ENCODE data around the gene UCK2. TPM values are rescaled to one million over a fixed set of nuclear protein-coding genes. Genes with fewer than 3 reads are reported as not detected.

Gene UCK2
- total RNA-seq, 4 donors from 2014 or later = 37.6 to 63.1 (median 50.8) TPM

DNA sequence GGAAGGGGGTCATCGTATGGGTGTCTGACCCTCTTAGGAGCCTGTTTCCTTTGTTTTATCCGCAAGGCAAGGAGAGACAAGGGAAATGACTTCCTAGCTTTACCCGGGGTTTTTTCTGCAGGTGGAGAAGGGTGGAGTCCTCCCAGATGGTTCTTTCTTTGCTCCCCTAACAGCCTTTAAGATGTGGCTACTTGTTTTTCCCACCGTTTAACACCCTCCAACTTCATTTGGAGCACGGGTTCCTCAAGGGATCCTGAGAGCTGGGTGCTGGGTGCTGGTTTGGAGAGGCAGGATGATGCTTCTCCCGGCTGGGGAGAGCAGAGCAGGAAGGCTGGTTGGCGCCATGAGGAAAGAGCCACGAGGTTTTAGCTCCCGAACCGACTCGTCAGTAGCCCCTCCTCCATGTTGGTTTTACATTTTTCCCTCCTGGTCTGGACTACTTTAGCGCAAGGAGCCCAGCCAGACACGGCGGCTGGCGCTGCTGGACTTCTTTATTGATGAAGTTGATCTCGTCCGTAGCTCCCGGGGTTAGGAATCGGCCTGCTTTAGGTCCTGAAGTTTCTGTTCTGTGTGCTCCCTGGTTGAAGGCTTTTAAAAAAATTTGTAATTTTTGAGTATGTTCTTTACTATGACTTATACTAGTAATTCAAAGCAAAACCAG lies 1.4 kb downstream of the UCK2 start:
- intact Hi-C loops (cut with DNase I) = loop anchor here (5.0 kb wide), 1 partner anchor 84 kb away; no protein-coding TSS in a partner anchor
- no peaks in the 10 kb centered on the region for H3K36me3 ChIP-seq
- peak overlapping the region; percentile 68 to 79 (median 72) for H3K4me3 ChIP-seq
- H3K27ac ChIP-seq = peak overlapping the region; percentile 87 to 92 (median 90)
- H3K27me3 ChIP-seq = no peaks in the 10 kb centered on the region
- peak in 1 of 4 donors; percentile 13 for TF ChIP-seq POLR2A (IDR thresholded peaks at IDR 0.05)
- TF ChIP-seq, protein P1, sequence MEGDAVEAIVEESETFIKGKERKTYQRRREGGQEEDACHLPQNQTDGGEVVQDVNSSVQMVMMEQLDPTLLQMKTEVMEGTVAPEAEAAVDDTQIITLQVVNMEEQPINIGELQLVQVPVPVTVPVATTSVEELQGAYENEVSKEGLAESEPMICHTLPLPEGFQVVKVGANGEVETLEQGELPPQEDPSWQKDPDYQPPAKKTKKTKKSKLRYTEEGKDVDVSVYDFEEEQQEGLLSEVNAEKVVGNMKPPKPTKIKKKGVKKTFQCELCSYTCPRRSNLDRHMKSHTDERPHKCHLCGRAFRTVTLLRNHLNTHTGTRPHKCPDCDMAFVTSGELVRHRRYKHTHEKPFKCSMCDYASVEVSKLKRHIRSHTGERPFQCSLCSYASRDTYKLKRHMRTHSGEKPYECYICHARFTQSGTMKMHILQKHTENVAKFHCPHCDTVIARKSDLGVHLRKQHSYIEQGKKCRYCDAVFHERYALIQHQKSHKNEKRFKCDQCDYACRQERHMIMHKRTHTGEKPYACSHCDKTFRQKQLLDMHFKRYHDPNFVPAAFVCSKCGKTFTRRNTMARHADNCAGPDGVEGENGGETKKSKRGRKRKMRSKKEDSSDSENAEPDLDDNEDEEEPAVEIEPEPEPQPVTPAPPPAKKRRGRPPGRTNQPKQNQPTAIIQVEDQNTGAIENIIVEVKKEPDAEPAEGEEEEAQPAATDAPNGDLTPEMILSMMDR (IDR thresholded peaks at IDR 0.05) = no peak
- DNase-seq = no peak
- H3K4me1 ChIP-seq = peaks cover 10 to 27% (median 15%) of the 10 kb centered on the region in 3 donors
- no peaks in the 10 kb centered on the region for H3K9me3 ChIP-seq
- WGBS, 2 donors = 0 to 1% methylated on average over 17 to 18 of the region's 19 CpGs

DNA sequence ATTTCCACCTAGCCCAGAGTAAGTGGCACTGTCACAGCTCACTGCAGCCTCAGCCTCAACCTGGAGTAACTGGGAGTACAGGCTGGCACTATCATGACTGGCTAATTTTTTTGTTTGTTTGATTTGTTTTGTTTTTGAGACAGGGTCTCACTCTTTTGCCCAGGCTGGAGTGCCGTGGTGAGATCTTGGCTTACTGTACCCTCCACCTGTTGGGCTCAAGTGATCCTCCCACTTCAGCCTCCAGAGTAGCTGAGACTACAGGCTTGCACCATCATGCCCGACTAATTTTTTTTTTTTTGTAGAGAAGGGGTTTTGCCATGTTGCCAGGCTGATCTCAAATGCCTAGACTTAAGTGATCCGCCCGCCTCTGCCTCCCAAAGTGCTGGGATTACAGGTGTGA lies 2.5 kb downstream of the UCK2 start:
- Histone ChIP-seq H3K4me3 (peak overlapping the region in 2 of 4 donors; percentile 70 to 79), H3K27me3 (no peaks in the 10 kb centered on the region), H3K36me3 (no peaks in the 10 kb centered on the region), H3K9me3 (no peaks in the 10 kb centered on the region), H3K4me1 (peaks cover 10 to 27% (median 15%) of the 10 kb centered on the region in 3 donors), H3K27ac (peak overlapping the region in 2 of 4 donors; percentile 87 to 92)
- TF ChIP-seq POLR2A (IDR thresholded peaks at IDR 0.05) = no peak
- TF ChIP-seq, protein P1 (IDR thresholded peaks at IDR 0.05) = no peak
- DNase-seq = no peak
- intact Hi-C loops (cut with DNase I) = loop anchor here (5.0 kb wide), 1 partner anchor 82 kb away; no protein-coding TSS in a partner anchor
- WGBS, 2 donors = 61 to 75% methylated on average over 4 of the region's 4 CpGs

DNA sequence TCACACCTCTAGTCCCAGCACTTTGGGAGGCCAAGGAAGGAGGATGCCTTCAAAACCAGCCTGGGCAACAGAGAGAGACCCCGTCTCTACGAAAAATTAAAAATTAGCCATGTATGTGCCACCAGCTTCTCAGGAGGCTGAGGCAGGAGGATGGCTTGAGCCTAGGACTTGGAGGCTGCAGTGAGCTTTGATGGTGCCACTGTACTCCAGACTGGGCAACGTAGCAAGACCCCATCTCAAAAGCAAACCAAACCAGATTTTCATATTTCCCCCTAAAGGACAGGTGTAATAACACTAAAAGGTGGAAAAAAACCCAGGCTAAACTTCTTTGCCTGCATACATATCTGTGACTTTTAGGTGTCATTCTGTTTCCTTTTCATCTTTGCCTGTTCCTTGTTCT lies 3.7 kb downstream of the UCK2 start:
- Histone ChIP-seq H3K4me1 (peaks cover 10 to 27% (median 15%) of the 10 kb centered on the region in 3 donors), H3K27me3 (no peaks in the 10 kb centered on the region), H3K4me3 (no peak overlapping the region), H3K36me3 (no peaks in the 10 kb centered on the region), H3K9me3 (no peaks in the 10 kb centered on the region), H3K27ac (no peak overlapping the region)
- 95 to 100% methylated on average over 3 of the region's 3 CpGs for WGBS, 2 donors
- no peak for DNase-seq
- no peak for TF ChIP-seq POLR2A (IDR thresholded peaks at IDR 0.05)
- TF ChIP-seq, protein P1 (IDR thresholded peaks at IDR 0.05) = no peak
- intact Hi-C loops (cut with DNase I) = no loop called here

- WGBS, 2 donors = 78 to 93% methylated on average over 9 of the region's 9 CpGs
- intact Hi-C loops (cut with DNase I) = no loop called here
Observed at GRCh38 chr1:165832902-165833301, 5.5 kb downstream of the UCK2 start.

GRCh38 chr1:165833358-165833757 lies 5.9 kb downstream of the UCK2 start:
- intact Hi-C loops (cut with DNase I) = no loop called here
- no peaks in the 10 kb centered on the region for H3K9me3 ChIP-seq
- WGBS, 2 donors = 74 to 93% methylated on average over 2 of the region's 2 CpGs
- DNase-seq = no peak
- H3K4me1 ChIP-seq = peaks cover 10 to 31% (median 10%) of the 10 kb centered on the region in 3 donors
- no peaks in the 10 kb centered on the region for H3K27me3 ChIP-seq
- H3K27ac ChIP-seq = no peak overlapping the region
- no peaks in the 10 kb centered on the region for H3K36me3 ChIP-seq
- TF ChIP-seq, protein P1 (IDR thresholded peaks at IDR 0.05) = no peak
- no peak for TF ChIP-seq POLR2A (IDR thresholded peaks at IDR 0.05)
- no peak overlapping the region for H3K4me3 ChIP-seq

More at GRCh38 chr1:165832902-165833301, 5.5 kb downstream of the UCK2 start:
- no peaks in the 10 kb centered on the region for H3K27me3 ChIP-seq
- no peaks in the 10 kb centered on the region for H3K36me3 ChIP-seq
- DNase-seq = no peak
- TF ChIP-seq, protein P1 (IDR thresholded peaks at IDR 0.05) = no peak
- no peak for TF ChIP-seq POLR2A (IDR thresholded peaks at IDR 0.05)
- H3K9me3 ChIP-seq = no peaks in the 10 kb centered on the region
- no peak overlapping the region for H3K4me3 ChIP-seq
- peaks cover 10 to 26% (median 10%) of the 10 kb centered on the region in 3 donors for H3K4me1 ChIP-seq
- H3K27ac ChIP-seq = no peak overlapping the region
